ENCODE measurements around the gene DNAJC16.

- TF ChIP-seq CTCF (optimal IDR thresholded peaks at IDR 0.05 in 1 of 3, IDR thresholded peaks at IDR 0.05 in 1 of 3, conservative IDR thresholded peaks at IDR 0.05 in 1 of 3; ENCODE audit: extremely low read depth in 1 of 3, insufficient read depth in 2 of 3, low read length in 3 of 3) (no peak), EZH2 (IDR thresholded peaks at IDR 0.05; ENCODE audit: low read length) (no peak)
Measured at GRCh38 chr1:15488371-15488770, 38.3 kb upstream of the DNAJC16 start.

Measured in keratinocyte (primary cell).